ENCODE measurements around the gene ARHGAP26.

The ARHGAP26 gene

GRCh38 chr5:143244000-143244736 lies 474.0 kb downstream of the ARHGAP26 start:
- Histone ChIP-seq H3K27ac (ENCODE audit: low read depth, low read length, poor library complexity, severe bottlenecking) (no peak overlapping the region), H3K9ac (ENCODE audit: low read length) (no peak overlapping the region), H3K4me3 (ENCODE audit: low read depth, low read length, poor library complexity, severe bottlenecking) (no peak overlapping the region), H2AFZ (ENCODE audit: low read length) (no peak overlapping the region), H3F3A (ENCODE audit: insufficient read depth, low read length) (no peaks in the 10 kb centered on the region), H4K20me1 (ENCODE audit: insufficient read depth, low read length) (no peaks in the 10 kb centered on the region), H3K9me2 (ENCODE audit: low read depth, low read length) (no peaks in the 10 kb centered on the region), H3K9me3 (ENCODE audit: low read length) (0 out of 2 replicates have a peak, but pooled peaks cover 3% of the 10 kb centered on the region), H3K36me3 (ENCODE audit: insufficient read depth, low read length) (no peaks in the 10 kb centered on the region), H3K27me3 (ENCODE audit: insufficient read depth, low read length) (no peaks in the 10 kb centered on the region), H3K4me1 (ENCODE audit: insufficient read depth, low read length, severe bottlenecking) (peaks cover 6% of the 10 kb centered on the region), H3K4me2 (ENCODE audit: low read length) (no peak overlapping the region), H3K79me2 (ENCODE audit: insufficient read depth, low read length) (no peaks in the 10 kb centered on the region)
- no peak for TF ChIP-seq EZH2 (IDR thresholded peaks at IDR 0.05; ENCODE audit: borderline replicate concordance, low read length)
- no peak for TF ChIP-seq CTCF (IDR thresholded peaks at IDR 0.05; ENCODE audit: low read length)

GRCh38 chr5:143244990-143245389 lies 474.8 kb downstream of the ARHGAP26 start:
- no peaks in the 10 kb centered on the region for H3K79me2 ChIP-seq (ENCODE audit: insufficient read depth, low read length)
- H3F3A ChIP-seq (ENCODE audit: insufficient read depth, low read length) = no peaks in the 10 kb centered on the region
- H3K27me3 ChIP-seq (ENCODE audit: insufficient read depth, low read length) = no peaks in the 10 kb centered on the region
- peaks cover 3% of the 10 kb centered on the region for H3K4me1 ChIP-seq (ENCODE audit: insufficient read depth, low read length, severe bottlenecking)
- no peak overlapping the region for H3K27ac ChIP-seq (ENCODE audit: low read depth, low read length, poor library complexity, severe bottlenecking)
- H3K9ac ChIP-seq (ENCODE audit: low read length) = no peak overlapping the region
- TF ChIP-seq CTCF (IDR thresholded peaks at IDR 0.05; ENCODE audit: low read length) (no peak), EZH2 (IDR thresholded peaks at IDR 0.05; ENCODE audit: borderline replicate concordance, low read length) (no peak)
- H2AFZ ChIP-seq (ENCODE audit: low read length) = no peak overlapping the region
- H4K20me1 ChIP-seq (ENCODE audit: insufficient read depth, low read length) = no peaks in the 10 kb centered on the region
- H3K9me3 ChIP-seq (ENCODE audit: low read length) = 0 out of 2 replicates have a peak, but pooled peaks cover 3% of the 10 kb centered on the region
- H3K9me2 ChIP-seq (ENCODE audit: low read depth, low read length) = no peaks in the 10 kb centered on the region
- H3K36me3 ChIP-seq (ENCODE audit: insufficient read depth, low read length) = no peaks in the 10 kb centered on the region
- H3K4me3 ChIP-seq (ENCODE audit: low read depth, low read length, poor library complexity, severe bottlenecking) = no peak overlapping the region
- H3K4me2 ChIP-seq (ENCODE audit: low read length) = no peak overlapping the region

- H3F3A ChIP-seq (ENCODE audit: insufficient read depth, low read length) = no peaks in the 10 kb centered on the region
- no peak overlapping the region for H3K27ac ChIP-seq (ENCODE audit: low read depth, low read length, poor library complexity, severe bottlenecking)
- H3K4me1 ChIP-seq (ENCODE audit: insufficient read depth, low read length, severe bottlenecking) = no peaks in the 10 kb centered on the region
- TF ChIP-seq EZH2 (IDR thresholded peaks at IDR 0.05; ENCODE audit: borderline replicate concordance, low read length) (no peak), CTCF (IDR thresholded peaks at IDR 0.05; ENCODE audit: low read length) (no peak)
- no peaks in the 10 kb centered on the region for H3K27me3 ChIP-seq (ENCODE audit: insufficient read depth, low read length)
- H3K4me3 ChIP-seq (ENCODE audit: low read depth, low read length, poor library complexity, severe bottlenecking) = no peak overlapping the region
- H3K9ac ChIP-seq (ENCODE audit: low read length) = no peak overlapping the region
- no peak overlapping the region for H3K4me2 ChIP-seq (ENCODE audit: low read length)
- no peak overlapping the region for H2AFZ ChIP-seq (ENCODE audit: low read length)
- no peaks in the 10 kb centered on the region for H3K79me2 ChIP-seq (ENCODE audit: insufficient read depth, low read length)
- H3K9me3 ChIP-seq (ENCODE audit: low read length) = 0 out of 2 replicates have a peak, but pooled peaks cover 3% of the 10 kb centered on the region
- H4K20me1 ChIP-seq (ENCODE audit: insufficient read depth, low read length) = no peaks in the 10 kb centered on the region
- no peaks in the 10 kb centered on the region for H3K36me3 ChIP-seq (ENCODE audit: insufficient read depth, low read length)
- H3K9me2 ChIP-seq (ENCODE audit: low read depth, low read length) = no peaks in the 10 kb centered on the region
Observed at GRCh38 chr5:143245929-143246561, 475.9 kb downstream of the ARHGAP26 start.
